SK-N-SH treated with all-trans-retinoic acid at 6 μM for 48 hours (cell line): ENCODE data around the gene DHODH.
"Not testable (repeated sequence)": the region's sequence is repeated elsewhere in the genome, so short reads cannot be mapped to it uniquely, and the experiment has no call there.

Experiments
- BACH2 ChIP-seq: fragments of 250-450 bp; sonication (Bioruptor Pico); IDR thresholded peaks from 2 replicates; pipeline ENCODE4 v1.9.0; 2021; ENCODE audit warnings: mild to moderate bottlenecking, borderline replicate concordance
- CREB5 ChIP-seq: fragments of 250-450 bp; sonication (Bioruptor Pico); IDR thresholded peaks from 2 replicates; pipeline ENCODE4 v1.5.1; 2020; ENCODE audit warnings: low read depth, mild to moderate bottlenecking, moderate library complexity
- ZNF8 ChIP-seq: fragments of 450-650 bp; formaldehyde crosslinking; IDR thresholded peaks from 2 replicates; pipeline ENCODE4 v1.5.0; 2020; ENCODE audit warnings: mild to moderate bottlenecking, moderate library complexity

GRCh38 chr16:72075067-72075466 is 66.5 kb downstream of the DHODH start:
- not testable (repeated sequence) for TF ChIP-seq BACH2, CREB5, ZNF8 (CRISPR knock-in tag)
